GM18867 (cell line): ENCODE measurements around the gene OPA3.
A peak's percentile ranks its signal among the peaks of the same experiment; 100 is the strongest.

Experiments
- ATAC-seq: cut with Tn5 transposase; IDR thresholded peaks from one replicate; pipeline ENCODE4 v1.9.1; 2021; ENCODE audit warnings: mild to moderate bottlenecking, moderate library complexity; ENCODE audit not compliant: unreplicated experiment

Gene OPA3

GRCh38 chr19:45505996-45506245, 78.7 kb downstream of the OPA3 start:
- no peak for ATAC-seq

DNA sequence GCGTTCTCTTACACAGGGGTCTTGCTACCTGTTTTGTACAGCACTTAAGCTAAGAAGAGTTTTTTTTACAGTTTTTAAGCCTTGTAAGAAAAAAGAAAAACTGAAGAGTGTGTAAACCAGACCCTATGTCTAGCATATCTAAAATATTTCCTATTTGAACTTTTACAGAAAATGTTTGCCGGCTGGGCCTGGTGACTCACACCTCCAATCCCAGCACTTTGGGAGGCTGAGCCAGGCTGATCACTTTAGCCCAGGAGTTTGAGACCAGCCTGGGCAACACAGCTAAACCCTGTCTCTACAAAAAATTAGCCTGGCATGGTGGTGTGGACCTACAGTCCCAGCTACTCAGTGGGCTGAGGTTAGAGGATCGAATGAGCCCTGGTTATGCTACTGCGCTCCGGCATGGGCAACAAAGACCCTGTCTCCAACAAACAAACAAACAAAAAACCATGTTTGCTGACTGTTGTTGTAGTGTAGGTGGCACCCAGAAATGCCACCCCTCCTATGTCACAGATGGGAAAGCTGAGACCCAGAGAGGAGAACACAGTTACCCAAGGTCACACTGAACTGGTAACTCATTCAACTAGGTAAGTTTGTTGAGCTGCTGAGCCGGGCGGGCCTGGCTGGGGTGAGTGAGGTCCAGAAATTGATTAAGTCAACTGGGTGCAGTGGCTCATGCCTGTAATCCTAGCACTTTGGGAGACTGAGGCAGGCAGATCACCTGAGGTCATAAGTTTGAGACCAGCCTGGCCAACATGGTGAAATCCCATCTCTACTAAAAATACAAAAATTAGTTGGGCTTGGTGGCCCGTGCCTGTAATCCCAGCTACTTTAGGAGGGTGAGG, 79.2 kb downstream of the OPA3 start:
- ATAC-seq, result no peak

DNA sequence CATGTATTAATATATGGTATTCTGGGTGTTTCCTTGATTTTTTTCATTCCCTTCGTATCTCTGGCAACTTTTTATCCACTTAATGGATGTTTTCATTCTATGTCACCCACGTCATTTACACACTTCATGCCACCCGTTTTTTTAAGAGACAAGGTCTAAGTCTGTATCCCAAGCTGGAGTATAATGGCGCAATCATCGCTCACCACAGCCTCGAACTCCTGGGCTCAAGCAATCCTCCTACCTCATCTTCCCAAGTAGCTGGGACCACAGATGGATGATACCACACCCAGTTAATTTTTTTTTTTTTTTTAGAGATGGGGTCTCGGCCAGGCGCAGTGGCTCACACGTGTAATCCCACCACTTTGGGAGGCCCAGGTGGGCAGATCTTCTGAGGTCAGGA, 80.7 kb downstream of the OPA3 start:
- no peak for ATAC-seq

DNA sequence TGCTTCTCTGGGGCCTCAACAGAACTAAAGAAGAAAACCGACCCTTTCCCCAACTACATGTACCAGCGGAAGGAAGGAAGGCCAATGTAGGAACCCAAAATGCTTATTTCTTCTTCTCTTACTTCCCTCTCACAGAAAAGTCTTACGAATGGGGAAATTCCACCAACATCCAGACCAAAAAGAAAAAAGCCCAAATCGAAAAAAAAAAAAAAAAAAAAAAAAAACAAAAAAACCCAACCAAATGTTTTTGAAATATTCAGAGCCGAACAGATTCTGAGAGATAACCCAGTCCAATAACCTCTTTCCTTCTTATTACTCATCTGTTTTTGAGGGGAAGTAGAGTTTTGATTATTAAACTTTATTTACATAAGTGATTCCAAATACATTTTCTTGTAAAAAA, 82.5 kb downstream of the OPA3 start:
- ATAC-seq, result no peak

GRCh38 chr19:45501730-45502014, 82.9 kb downstream of the OPA3 start:
- no peak for ATAC-seq

DNA sequence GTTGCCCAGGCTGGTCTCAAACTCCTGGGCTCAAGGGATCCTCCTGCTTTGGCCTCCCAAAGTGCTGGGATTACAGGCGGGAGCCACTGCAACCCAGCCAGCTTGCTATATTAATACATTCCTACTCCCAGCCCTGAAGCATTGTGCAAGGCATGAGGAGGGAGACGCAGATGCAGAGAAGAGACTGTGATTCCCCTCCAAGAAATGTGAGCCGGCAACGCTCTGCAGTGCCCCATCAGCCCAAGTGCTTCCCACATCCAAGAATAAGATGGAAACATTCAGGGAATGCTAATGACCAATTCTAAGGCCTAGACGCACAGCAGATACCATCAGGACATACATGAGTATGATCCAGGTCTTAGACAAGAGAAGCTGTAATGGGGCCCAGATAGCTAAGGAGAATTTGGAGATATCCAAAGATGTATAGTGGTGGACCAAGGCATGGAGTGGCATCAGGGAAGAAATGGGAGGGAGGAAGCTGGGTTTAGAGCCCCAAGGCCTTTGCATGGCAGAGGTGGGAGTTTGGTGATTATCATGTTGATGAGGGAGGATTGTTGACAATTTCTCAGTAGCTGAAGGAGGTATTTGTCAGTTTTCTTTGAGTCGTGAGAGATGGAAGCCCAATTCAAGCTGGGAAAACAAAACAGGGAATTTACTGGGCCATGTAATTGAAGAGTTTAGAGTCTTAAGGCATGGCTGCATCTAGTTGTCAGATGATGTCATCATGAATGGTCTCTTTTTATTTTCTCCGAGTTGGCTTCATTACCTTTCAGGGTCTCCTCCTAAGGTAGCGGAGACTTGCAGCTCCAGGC, 83.5 kb downstream of the OPA3 start:
- ATAC-seq, result no peak

DNA sequence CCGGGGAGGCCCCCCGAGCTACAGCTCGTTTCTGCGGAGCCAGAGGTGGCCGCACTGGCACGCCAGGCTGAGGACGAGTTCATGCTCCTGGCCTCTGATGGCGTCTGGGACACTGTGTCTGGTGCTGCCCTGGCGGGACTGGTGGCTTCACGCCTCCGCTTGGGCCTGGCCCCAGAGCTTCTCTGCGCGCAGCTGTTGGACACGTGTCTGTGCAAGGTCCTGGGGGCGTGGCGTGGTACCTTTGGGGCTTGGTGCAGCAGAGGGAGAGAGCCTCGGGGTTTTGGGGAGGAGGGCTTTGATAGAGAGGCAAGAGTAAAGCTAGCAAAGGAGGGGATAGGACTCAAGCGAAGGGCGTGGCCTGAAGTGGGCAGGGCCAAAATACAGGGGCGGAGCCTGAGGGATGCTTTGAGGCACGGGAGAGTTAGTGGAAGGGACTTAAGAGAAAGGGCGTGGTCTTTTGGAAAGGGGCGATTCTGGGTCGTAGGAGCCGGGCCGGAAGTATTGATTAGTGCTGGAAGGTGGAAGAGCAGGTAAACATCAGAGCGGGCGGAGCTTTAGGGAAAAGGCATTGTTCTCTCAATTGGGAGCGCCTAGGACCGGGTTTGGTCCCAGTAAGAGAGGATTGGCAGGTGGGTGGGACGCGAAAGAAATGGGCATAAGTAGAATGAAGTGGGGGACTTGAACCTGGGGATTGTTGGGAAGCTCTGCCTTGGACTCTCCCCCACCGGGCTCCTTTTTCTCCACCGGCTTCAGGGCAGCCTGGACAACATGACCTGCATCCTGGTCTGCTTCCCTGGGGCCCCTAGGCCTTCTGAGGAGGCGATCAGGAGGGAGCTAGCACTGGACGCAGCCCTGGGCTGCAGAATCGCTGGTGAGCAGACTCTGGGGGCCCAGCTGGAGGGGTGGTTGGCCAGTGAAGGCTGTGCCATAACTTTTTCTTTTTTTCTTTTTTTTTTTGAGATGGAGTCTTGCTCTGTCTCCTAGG, 85.1 kb downstream of the OPA3 start:
- no peak for ATAC-seq

- no peak for ATAC-seq
Observed at GRCh38 chr19:45498411-45499195, 86.0 kb downstream of the OPA3 start, which contains the start of gene PPM1N. PPM1N (plus strand) TSS chr19:45498443; CDS start chr19:45498473, 30 bp downstream.

DNA sequence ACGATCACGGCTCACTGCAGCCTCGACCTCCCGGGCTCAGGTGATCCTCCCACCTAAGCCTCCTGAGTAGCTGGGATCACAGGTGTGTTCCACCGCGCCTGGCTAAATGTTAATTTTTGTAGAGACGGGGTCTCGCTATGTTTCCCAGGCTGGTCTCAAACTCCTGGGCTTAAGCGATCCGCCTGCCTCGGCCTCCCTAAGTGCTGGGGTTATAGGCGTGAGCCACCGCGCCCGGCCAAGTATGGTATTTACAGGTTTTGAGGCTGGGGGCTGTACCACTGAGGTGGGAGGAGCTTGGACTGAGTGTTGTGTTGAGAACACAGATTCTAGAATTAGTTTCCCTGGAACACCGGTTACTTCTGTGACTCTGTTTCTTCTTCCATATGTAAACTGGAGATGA, 86.8 kb downstream of the OPA3 start:
- ATAC-seq, result no peak

DNA sequence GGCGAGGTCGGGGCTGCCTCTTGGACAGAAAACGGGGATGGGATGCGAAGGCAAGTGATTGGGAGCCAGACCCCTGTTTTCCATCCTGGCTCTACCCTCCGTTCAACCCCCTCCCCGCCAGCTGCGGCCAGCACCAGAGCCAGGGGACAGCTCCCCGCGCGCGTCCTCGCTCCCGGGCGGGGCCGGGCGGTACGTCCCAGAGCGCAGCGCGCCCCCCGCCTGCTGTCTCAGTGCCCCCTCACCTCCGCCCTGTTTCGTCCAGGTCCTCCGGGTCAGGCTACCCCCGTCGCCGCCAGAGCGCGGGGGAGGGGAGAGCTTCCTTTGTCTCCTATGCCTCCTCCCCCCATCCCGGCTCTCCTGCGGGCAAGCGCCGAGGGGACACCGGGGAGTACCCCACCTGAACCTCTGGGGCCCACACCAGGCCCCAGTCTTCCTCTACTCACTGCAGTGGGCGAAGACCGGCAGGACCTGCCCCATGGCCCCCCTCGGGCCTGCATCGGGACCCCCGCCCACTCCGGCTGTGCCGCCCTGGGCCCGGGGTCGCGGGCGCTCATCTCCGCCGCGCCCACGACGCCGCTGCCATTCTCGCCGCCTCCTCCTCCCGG, 88.2 kb downstream of the OPA3 start:
- ATAC-seq, result peak; percentile 24

GRCh38 chr19:45495178-45495577, 89.4 kb downstream of the OPA3 start:
- no peak for ATAC-seq

- ATAC-seq, result no peak
Observed at GRCh38 chr19:45494261-45494916, 90.2 kb downstream of the OPA3 start.

GRCh38 chr19:45492627-45493470, 91.8 kb downstream of the OPA3 start:
- ATAC-seq, result no peak

- ATAC-seq, result no peak
Observed at GRCh38 chr19:45492137-45492626, 92.4 kb downstream of the OPA3 start.

DNA sequence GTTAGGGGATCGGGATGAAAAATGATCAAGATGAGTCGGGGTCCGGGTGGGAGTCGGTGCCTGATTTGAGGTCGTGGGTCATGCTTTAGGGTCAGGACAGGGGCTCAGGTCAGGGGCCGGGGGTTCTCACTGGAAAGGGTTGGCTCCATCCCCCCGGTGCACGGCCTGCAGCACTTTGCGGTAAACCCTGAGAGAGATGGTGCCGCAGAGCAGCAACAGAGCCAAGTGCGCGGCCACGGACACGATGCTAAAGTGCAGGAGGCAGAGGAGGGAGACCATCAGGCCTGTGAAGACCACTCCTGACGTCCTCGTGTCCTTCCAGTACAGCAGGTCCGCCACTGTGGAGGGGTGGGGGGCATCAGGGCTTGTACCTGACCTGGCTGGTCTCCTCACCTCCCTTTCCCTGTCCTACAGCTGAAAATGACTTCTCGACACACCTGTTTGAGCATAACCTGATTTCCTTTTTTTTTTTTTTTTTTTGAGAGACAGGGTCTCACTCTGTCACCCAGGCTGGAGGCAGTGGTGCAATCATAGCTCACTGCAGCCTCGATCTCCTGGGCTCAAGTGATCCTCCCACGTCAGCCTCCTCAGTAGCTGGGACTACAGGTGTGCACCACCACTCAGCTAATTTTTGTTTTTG, 95.3 kb downstream of the OPA3 start:
- ATAC-seq, result no peak

GRCh38 chr19:45488708-45489107, 95.9 kb downstream of the OPA3 start:
- ATAC-seq, result no peak

DNA sequence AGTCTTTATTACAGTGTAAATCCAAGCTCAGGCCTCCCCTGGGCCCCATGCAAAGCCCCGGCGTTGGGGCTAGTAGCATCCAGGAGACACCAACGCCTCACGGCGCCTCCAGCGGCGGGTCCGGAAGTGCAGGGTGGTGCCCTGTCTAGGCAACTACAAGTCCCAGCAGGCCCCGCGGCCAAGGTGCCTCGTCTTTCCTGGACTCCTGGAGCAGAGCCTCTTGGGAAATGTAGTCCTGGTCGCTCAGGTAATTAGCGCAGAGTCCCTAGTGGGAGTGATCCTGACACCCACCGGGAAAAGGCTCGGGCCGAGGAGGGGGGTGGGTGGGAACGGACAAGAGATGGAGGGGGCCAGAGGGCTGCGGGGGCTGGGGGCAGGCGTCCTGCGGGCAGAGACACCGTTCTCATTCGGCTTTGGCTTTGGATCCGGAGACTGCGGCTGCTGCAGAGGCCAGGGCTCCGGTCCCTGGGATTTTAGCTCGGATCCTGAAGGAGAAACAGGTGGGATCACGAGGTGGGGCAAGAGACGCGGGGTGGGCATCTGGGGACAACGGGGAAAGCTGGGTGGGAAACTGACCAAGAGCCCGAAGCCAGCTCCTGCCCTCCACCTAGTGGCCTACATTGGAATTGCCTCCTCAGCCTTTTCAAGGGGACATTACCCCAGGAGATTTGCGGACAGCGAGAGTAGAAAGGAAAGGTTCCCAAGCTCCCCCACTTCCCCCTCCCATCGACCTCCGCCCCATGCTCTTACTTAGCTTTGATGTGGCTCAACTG, 99.1 kb downstream of the OPA3 start:
- ATAC-seq, result peak; percentile 88
